Smooth muscle cell (in vitro differentiated cells): ENCODE results near the gene TLE4. TPM values are rescaled to one million over a fixed set of nuclear protein-coding genes. Genes with fewer than 3 reads are reported as not detected.

Experiments used
- DNase-seq: peaks from one replicate; lab custom pipeline; 2025; ENCODE audit not compliant: unreplicated experiment; lab: John Stamatoyannopoulos, UW
- H2AFZ ChIP-seq: fragments of 200-600 bp; sonication (generic); 2 replicates; pipeline ENCODE4 v1.6.0; 2016; ENCODE audit warnings: antibody characterized with exemption, low read depth, mild to moderate bottlenecking
- H3F3A ChIP-seq: fragments of 200-600 bp; sonication (generic); 2 replicates; pipeline ENCODE4 v1.6.0; 2017; ENCODE audit warnings: antibody characterized with exemption, low read depth
- H3K27ac ChIP-seq: fragments of 200-600 bp; sonication (generic); 2 replicates; pipeline ENCODE4 v1.5.1; 2016; ENCODE audit warnings: low read depth, mild to moderate bottlenecking
- H3K27me3 ChIP-seq: fragments of 200-600 bp; sonication (generic); 2 replicates; pipeline ENCODE4 v1.6.1; 2016; ENCODE audit warnings: low read depth, mild to moderate bottlenecking
- H3K36me3 ChIP-seq: fragments of 200-600 bp; sonication (generic); 2 replicates; pipeline ENCODE4 v1.5.1; 2016; ENCODE audit warnings: low read depth
- H3K4me1 ChIP-seq: fragments of 200-600 bp; sonication (generic); 2 replicates; pipeline ENCODE4 v1.5.1; 2016; ENCODE audit warnings: low read depth
- H3K4me2 ChIP-seq: fragments of 200-600 bp; sonication (generic); 2 replicates; pipeline ENCODE4 v1.6.0; 2016; ENCODE audit warnings: mild to moderate bottlenecking
- H3K4me3 ChIP-seq: fragments of 200-600 bp; sonication (generic); 2 replicates; pipeline ENCODE4 v1.5.1; 2016; ENCODE audit warnings: mild to moderate bottlenecking
- H3K79me2 ChIP-seq: fragments of 200-600 bp; sonication (generic); 2 replicates; pipeline ENCODE4 v1.6.0; 2016; ENCODE audit warnings: low read depth, mild to moderate bottlenecking
- H3K9ac ChIP-seq: fragments of 200-600 bp; sonication (generic); 2 replicates; pipeline ENCODE4 v1.6.0; 2016; ENCODE audit warnings: low read depth
- H3K9me3 ChIP-seq: fragments of 200-600 bp; sonication (generic); replicated peaks from 2 replicates; pipeline ENCODE4 v1.5.1; 2016; ENCODE audit warnings: low read depth
- H4K20me1 ChIP-seq: fragments of 200-600 bp; sonication (generic); 2 replicates; pipeline ENCODE4 v1.6.0; 2016; ENCODE audit warnings: low read depth
- CTCF ChIP-seq: fragments of 200-600 bp; sonication (generic); IDR thresholded peaks from 2 replicates; pipeline ENCODE4 v1.5.1; 2017; ENCODE audit warnings: borderline replicate concordance, mild to moderate bottlenecking, antibody characterized with exemption; ENCODE audit not compliant: insufficient read depth, poor library complexity, severe bottlenecking
- WGBS: methylation state at CpG from one replicate; pipeline ENCODE4 v1.1.7; 2016; ENCODE audit warnings: low lambda C conversion rate; 5-methylcytosine and 5-hydroxymethylcytosine counted together
- polyA plus RNA-seq: library from polyadenylated mRNA; unstranded; fragments of >200 nt; fragmentation: Nextera tagmentation; extraction: Ambion mirVana; gene quantifications from 2 replicates; pipeline ENCODE4 v1.2.1, GENCODE V29; 2016
- total RNA-seq: library from RNA; depleted of rRNA; stranded (reverse); fragments of >200 nt; gene quantifications from 2 replicates; pipeline ENCODE4 v1.2.3, GENCODE V29; 2014

Gene TLE4
- total and polyA plus RNA-seq, 2 experiments from 2014 or later = 31.6 to 74.3 TPM

GRCh38 chr9:79706512-79706911 lies 134.7 kb downstream of the TLE4 start:
- no peak for TF ChIP-seq CTCF
- peaks cover 32% of the 10 kb centered on the region for H3K36me3 ChIP-seq
- peaks cover 3% of the 10 kb centered on the region for H3K4me1 ChIP-seq
- H3K9ac ChIP-seq = no peak overlapping the region
- no peak overlapping the region for H3K4me2 ChIP-seq
- H3K27ac ChIP-seq = no peak overlapping the region
- no peak overlapping the region for H2AFZ ChIP-seq
- no peaks in the 10 kb centered on the region for H3F3A ChIP-seq
- 95% methylated on average over 5 of the region's 5 CpGs for WGBS
- H3K9me3 ChIP-seq = no peaks in the 10 kb centered on the region
- no peak overlapping the region for H3K4me3 ChIP-seq
- H3K27me3 ChIP-seq = no peaks in the 10 kb centered on the region
- DNase-seq = no peak
- peaks cover 12% of the 10 kb centered on the region for H4K20me1 ChIP-seq
- peaks cover 5% of the 10 kb centered on the region for H3K79me2 ChIP-seq

GRCh38 chr9:79707589-79707988 lies 135.8 kb downstream of the TLE4 start:
- no peak for TF ChIP-seq CTCF
- H3K27me3 ChIP-seq = no peaks in the 10 kb centered on the region
- 89% methylated on average over 2 of the region's 2 CpGs for WGBS
- no peak overlapping the region for H3K27ac ChIP-seq
- peaks cover 5% of the 10 kb centered on the region for H3K79me2 ChIP-seq
- H2AFZ ChIP-seq = no peak overlapping the region
- no peak for DNase-seq
- no peak overlapping the region for H3K4me2 ChIP-seq
- H3K4me1 ChIP-seq = no peaks in the 10 kb centered on the region
- no peak overlapping the region for H3K4me3 ChIP-seq
- no peaks in the 10 kb centered on the region for H3K9me3 ChIP-seq
- H4K20me1 ChIP-seq = peaks cover 7% of the 10 kb centered on the region
- peaks cover 32% of the 10 kb centered on the region for H3K36me3 ChIP-seq
- no peaks in the 10 kb centered on the region for H3F3A ChIP-seq
- H3K9ac ChIP-seq = no peak overlapping the region

- Histone ChIP-seq H3K4me3 (no peak overlapping the region), H4K20me1 (peaks cover 7% of the 10 kb centered on the region), H2AFZ (no peak overlapping the region), H3K36me3 (peaks cover 32% of the 10 kb centered on the region), H3K79me2 (peaks cover 5% of the 10 kb centered on the region), H3K4me2 (no peak overlapping the region), H3K4me1 (no peaks in the 10 kb centered on the region), H3K9me3 (no peaks in the 10 kb centered on the region), H3K27ac (no peak overlapping the region), H3K27me3 (no peaks in the 10 kb centered on the region), H3F3A (no peaks in the 10 kb centered on the region), H3K9ac (no peak overlapping the region)
- TF ChIP-seq CTCF = no peak
- WGBS = over 99% methylated on average over 13 of the region's 13 CpGs
- DNase-seq = no peak
Measured at GRCh38 chr9:79708541-79708940, 136.8 kb downstream of the TLE4 start.
